Mucosa of stomach (tissue), 1 donor: Measurements from ENCODE around the gene SPIB.

Experiments used
- H3K27me3 ChIP-seq: one replicate; pipeline ENCODE4 v1.7.0; 2013; ENCODE audit warnings: mild to moderate bottlenecking, low read length; ENCODE audit not compliant: control insufficient read depth, insufficient read depth
- H3K36me3 ChIP-seq: one replicate; pipeline ENCODE4 v1.7.0; 2013; ENCODE audit warnings: low read length; ENCODE audit not compliant: control insufficient read depth, insufficient read depth
- H3K4me1 ChIP-seq: one replicate; pipeline ENCODE4 v1.7.0; 2013; ENCODE audit warnings: mild to moderate bottlenecking, low read length; ENCODE audit not compliant: control insufficient read depth, insufficient read depth
- H3K4me3 ChIP-seq: one replicate; pipeline ENCODE4 v1.7.0; 2013; ENCODE audit warnings: low read length
- H3K9ac ChIP-seq: one replicate; pipeline ENCODE4 v1.7.0; 2013; ENCODE audit warnings: mild to moderate bottlenecking, low read length, moderate library complexity
- H3K9me3 ChIP-seq: one replicate; pipeline ENCODE4 v1.7.0; 2013; ENCODE audit warnings: mild to moderate bottlenecking, low read length, moderate library complexity; ENCODE audit not compliant: control insufficient read depth
- donor health status: Pancreatic carcinoma.

The SPIB gene

DNA sequence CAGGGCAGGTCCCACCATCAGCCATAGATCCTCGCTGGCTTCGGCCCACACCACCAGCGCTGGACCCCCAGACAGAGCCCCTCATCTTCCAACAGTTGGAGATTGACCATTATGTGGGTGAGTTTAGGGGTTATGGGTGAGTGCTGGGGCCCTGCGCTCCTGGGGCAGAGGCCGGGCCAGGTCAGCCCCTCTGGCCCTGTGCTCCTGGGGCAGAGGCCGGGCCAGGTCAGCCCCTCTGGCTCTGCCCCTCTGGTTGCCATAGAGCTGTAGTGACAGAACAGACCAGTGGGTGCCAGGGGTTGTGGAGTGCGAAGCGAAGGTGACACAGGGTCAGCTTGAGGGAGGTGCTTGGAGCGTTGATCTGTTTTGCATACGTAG lies 19.4 kb upstream of the SPIB start:
- no peak overlapping the region for H3K9ac ChIP-seq
- no peaks in the 10 kb centered on the region for H3K4me1 ChIP-seq
- H3K27me3 ChIP-seq: no peaks in the 10 kb centered on the region
- H3K4me3 ChIP-seq: no peak overlapping the region
- H3K36me3 ChIP-seq: no peaks in the 10 kb centered on the region
- H3K9me3 ChIP-seq: no peaks in the 10 kb centered on the region

DNA sequence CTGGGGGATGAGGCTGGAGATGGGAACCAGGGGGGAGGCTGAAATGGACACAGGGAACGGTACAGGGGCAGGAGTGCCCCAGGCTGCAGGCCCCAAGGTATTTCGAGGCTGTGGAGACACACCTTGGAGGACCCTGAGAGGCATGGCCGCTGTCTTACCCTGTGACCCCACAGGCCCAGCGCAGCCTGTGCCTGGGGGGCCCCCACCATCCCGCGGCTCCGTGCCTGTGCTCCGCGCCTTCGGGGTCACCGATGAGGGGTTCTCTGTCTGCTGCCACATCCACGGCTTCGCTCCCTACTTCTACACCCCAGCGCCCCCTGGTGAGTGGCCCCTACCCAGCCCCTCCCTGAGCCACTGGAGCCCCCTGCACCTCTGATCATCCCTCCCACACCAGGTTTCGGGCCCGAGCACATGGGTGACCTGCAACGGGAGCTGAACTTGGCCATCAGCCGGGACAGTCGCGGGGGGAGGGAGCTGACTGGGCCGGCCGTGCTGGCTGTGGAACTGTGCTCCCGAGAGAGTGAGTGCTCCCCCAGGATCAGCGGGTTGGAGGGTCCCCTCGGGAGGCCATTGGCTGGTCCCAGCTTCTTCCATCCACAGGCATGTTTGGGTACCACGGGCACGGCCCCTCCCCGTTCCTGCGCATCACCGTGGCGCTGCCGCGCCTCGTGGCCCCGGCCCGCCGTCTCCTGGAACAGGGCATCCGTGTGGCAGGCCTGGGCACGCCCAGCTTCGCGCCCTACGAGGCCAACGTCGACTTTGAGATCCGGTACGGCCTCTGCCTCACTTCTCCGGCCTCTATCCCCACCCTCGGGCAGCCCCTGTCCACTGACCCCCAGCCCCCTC lies 16.9 kb upstream of the SPIB start:
- no peak overlapping the region for H3K9ac ChIP-seq
- no peaks in the 10 kb centered on the region for H3K36me3 ChIP-seq
- H3K4me3 ChIP-seq: no peak overlapping the region
- H3K27me3 ChIP-seq: no peaks in the 10 kb centered on the region
- H3K4me1 ChIP-seq: no peaks in the 10 kb centered on the region
- H3K9me3 ChIP-seq: no peaks in the 10 kb centered on the region

DNA sequence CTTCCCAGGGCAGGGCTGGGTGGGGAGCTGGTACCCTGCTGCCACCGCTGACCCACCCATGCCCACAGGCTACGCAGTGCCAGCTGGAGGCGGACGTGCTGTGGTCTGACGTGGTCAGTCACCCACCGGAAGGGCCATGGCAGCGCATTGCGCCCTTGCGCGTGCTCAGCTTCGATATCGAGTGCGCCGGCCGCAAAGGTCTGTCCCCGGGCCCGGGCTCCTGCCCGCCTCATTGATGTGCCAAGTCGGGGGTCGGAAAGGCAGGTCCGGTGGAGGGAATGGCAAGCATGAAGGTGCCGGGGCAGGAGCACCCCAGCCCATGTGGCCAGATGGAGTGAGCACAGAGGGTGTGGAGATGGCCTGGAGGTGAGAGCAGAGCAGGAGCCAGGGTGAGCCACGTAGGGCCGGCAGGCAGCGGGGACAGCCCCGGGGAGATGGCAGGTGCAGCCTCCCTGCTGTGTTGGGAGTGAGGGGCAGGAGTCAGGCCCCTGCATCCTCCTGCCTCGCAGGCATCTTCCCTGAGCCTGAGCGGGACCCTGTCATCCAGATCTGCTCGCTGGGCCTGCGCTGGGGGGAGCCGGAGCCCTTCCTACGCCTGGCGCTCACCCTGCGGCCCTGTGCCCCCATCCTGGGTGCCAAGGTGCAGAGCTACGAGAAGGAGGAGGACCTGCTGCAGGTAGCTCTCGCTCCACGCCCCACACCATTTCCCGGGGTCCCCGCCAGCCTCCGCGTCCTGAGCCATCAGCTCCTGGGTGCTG lies 16.0 kb upstream of the SPIB start:
- no peaks in the 10 kb centered on the region for H3K36me3 ChIP-seq
- H3K27me3 ChIP-seq: no peaks in the 10 kb centered on the region
- H3K4me3 ChIP-seq: no peak overlapping the region
- H3K9me3 ChIP-seq: no peaks in the 10 kb centered on the region
- H3K4me1 ChIP-seq: no peaks in the 10 kb centered on the region
- H3K9ac ChIP-seq: no peak overlapping the region

DNA sequence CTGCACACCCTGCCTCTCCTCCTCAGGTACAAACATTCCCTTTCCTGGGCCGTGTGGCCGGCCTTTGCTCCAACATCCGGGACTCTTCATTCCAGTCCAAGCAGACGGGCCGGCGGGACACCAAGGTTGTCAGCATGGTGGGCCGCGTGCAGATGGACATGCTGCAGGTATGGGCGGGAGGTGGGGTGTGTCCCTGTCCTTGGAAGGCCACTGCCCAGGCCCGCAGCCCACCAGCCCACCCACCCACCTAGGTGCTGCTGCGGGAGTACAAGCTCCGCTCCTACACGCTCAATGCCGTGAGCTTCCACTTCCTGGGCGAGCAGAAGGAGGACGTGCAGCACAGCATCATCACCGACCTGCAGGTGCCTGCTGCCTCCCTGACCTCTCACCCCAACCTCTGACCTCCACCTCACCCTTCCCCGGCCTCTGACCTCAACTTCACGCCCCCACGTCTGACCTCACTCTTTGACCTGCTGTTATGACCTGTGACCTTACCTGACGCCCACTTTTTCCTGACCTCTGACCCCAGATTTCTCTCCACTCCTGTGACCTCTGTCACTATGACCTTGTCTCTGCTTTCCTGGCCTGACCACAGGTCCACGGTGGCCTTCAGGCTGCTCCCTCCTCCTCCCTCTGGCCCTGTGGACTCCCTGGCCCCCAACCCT lies 12.4 kb upstream of the SPIB start:
- no peaks in the 10 kb centered on the region for H3K27me3 ChIP-seq
- no peaks in the 10 kb centered on the region for H3K4me1 ChIP-seq
- H3K36me3 ChIP-seq: no peaks in the 10 kb centered on the region
- no peak overlapping the region for H3K9ac ChIP-seq
- H3K4me3 ChIP-seq: no peak overlapping the region
- no peaks in the 10 kb centered on the region for H3K9me3 ChIP-seq

DNA sequence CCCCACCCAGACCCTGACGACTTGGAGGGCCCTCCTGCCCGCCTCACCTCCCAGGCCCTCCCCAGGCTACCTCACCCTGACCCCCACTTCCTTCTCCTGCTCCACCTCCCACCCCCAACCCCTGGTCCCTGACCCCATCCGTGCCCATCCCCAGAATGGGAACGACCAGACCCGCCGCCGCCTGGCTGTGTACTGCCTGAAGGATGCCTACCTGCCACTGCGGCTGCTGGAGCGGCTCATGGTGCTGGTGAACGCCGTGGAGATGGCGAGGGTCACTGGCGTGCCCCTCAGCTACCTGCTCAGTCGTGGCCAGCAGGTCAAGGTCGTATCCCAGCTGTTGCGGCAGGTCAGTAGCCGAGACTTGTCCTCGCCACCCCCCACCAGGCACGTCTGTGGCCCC lies 11.9 kb upstream of the SPIB start:
- H3K27me3 ChIP-seq: no peaks in the 10 kb centered on the region
- no peaks in the 10 kb centered on the region for H3K4me1 ChIP-seq
- no peaks in the 10 kb centered on the region for H3K36me3 ChIP-seq
- H3K9me3 ChIP-seq: no peaks in the 10 kb centered on the region
- no peak overlapping the region for H3K9ac ChIP-seq
- no peak overlapping the region for H3K4me3 ChIP-seq

DNA sequence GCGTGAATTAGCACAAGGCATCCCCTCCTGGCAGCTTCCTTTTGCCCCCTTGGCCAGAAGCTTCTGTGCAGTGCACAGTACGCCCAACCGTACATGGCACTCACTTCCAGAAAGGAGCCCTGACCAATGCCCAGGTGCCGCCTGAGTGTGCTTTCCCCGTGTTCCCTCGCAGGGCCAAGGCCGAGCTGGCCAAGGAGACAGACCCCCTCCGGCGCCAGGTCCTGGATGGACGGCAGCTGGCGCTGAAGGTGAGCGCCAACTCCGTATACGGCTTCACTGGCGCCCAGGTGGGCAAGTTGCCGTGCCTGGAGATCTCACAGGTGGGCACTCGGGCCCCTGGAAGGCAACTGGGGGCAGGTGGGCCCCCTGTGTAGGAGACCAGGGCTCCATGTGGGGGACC lies 9.4 kb upstream of the SPIB start:
- Histone ChIP-seq H3K27me3 (no peaks in the 10 kb centered on the region), H3K9ac (no peak overlapping the region), H3K36me3 (no peaks in the 10 kb centered on the region), H3K9me3 (no peaks in the 10 kb centered on the region), H3K4me1 (no peaks in the 10 kb centered on the region), H3K4me3 (no peak overlapping the region)

DNA sequence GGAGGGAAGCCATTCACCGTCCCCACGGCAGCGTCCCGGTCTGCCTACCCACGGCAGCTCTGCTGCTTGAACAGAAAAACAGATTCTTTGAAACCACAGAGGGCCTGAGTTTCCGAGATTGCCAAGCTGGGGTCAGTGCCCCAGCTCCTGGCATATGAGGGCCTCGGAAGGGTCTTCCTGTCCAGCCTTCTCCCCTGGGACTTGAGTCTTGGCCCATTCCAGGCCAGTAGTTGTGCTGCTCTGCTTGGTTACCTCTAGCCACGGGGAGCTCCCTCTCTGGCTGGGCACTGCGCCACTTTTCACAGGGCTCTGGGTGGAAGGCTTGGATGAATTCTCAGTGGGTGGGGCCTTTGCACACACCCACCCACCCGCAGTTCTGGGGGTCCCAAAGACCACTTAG lies 8.6 kb upstream of the SPIB start:
- Histone ChIP-seq H3K27me3 (no peaks in the 10 kb centered on the region), H3K4me3 (no peak overlapping the region), H3K4me1 (no peaks in the 10 kb centered on the region), H3K9ac (no peak overlapping the region), H3K36me3 (no peaks in the 10 kb centered on the region), H3K9me3 (no peaks in the 10 kb centered on the region)

DNA sequence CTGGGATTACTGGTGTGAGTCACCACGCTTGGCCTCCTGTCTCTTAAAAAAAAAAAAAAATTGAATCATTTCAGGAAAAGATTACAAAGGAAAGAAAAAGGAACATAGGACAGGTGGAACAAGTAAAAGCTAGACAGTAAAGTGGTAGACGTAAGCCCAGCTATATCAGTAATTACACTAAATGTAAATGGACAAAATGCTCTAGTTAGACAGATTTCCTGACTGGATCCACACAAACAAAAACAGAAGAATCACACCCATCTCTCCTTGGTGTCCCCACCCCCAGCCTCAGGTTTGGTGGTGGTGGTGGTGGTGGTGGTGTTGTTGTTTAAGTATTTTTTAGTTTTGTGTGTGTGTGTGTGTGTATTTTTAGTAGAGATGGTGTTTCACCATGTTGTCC lies 6.3 kb upstream of the SPIB start:
- Histone ChIP-seq H3K27me3 (peaks cover 3% of the 10 kb centered on the region), H3K36me3 (no peaks in the 10 kb centered on the region), H3K4me1 (peaks cover 8% of the 10 kb centered on the region), H3K9ac (no peak overlapping the region), H3K4me3 (no peak overlapping the region), H3K9me3 (no peaks in the 10 kb centered on the region)

DNA sequence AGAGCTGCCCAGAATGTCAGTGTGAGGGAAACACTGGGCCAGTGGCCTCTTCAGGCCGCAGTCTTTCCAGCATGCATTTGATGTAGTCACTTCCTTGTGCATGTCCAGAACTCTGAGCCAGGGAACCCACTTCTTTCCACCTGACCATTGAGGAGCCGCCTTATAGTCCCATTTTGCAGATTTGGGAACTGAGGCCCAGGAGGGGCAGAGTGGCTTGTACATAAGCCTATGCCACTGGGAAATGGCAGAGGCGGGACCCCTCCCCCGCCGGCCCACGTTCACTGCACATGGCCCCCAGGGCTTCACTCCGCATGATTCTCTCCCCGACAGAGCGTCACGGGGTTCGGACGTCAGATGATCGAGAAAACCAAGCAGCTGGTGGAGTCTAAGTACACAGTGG lies 5.6 kb upstream of the SPIB start:
- H3K9me3 ChIP-seq: no peaks in the 10 kb centered on the region
- H3K4me3 ChIP-seq: no peak overlapping the region
- H3K4me1 ChIP-seq: peaks cover 8% of the 10 kb centered on the region
- no peak overlapping the region for H3K9ac ChIP-seq
- peaks cover 7% of the 10 kb centered on the region for H3K27me3 ChIP-seq
- no peaks in the 10 kb centered on the region for H3K36me3 ChIP-seq

DNA sequence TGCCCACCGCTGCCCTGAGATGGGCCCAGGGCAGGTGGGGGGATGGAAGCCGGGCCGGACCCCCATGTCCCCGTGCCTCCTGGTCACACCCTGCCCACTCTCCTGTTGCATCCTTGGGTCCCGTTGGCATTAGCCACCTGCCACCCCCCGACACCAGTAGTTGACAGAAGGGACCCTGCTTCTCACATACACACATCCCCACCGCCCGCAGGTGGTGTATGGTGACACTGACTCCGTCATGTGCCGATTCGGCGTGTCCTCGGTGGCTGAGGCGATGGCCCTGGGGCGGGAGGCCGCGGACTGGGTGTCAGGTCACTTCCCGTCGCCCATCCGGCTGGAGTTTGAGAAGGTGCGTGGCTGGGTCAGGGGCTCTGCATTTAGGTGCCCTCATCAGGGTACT lies 5.2 kb upstream of the SPIB start:
- peaks cover 11% of the 10 kb centered on the region for H3K27me3 ChIP-seq
- H3K36me3 ChIP-seq: no peaks in the 10 kb centered on the region
- no peak overlapping the region for H3K9ac ChIP-seq
- no peak overlapping the region for H3K4me3 ChIP-seq
- no peaks in the 10 kb centered on the region for H3K9me3 ChIP-seq
- peaks cover 8% of the 10 kb centered on the region for H3K4me1 ChIP-seq

DNA sequence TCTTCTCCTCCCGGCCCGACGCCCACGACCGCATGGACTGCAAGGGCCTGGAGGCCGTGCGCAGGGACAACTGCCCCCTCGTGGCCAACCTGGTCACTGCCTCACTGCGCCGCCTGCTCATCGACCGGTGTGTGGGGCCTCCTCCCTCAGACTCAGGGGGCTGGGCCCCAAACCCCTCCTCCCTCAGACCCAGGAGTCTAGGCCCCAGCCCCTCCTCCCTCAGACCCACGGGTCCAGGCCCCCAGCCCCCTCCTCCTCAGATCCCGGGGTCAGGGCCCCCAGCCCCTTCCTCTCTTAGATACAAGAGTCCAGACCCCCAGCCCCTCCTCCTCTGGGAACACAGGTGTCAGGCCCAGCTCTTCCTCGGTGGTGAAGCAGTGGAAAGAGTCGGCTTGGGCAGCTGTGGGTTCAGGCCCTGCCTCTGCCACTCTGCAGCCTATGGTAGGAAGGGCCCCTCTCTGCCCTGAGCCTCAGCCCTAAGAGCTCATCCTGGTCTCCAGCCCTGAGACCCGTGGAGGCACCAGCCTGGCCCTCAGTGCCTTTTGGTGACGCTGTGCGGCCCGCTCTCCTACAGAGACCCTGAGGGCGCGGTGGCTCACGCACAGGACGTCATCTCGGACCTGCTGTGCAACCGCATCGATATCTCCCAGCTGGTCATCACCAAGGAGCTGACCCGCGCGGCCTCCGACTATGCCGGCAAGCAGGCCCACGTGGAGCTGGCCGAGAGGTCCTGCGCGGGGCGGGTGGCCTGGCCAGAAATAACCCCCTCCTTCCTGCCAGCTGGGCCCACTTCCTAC lies 3.7 kb upstream of the SPIB start:
- H3K4me1 ChIP-seq: peaks cover 8% of the 10 kb centered on the region
- H3K9me3 ChIP-seq: no peaks in the 10 kb centered on the region
- peaks cover 26% of the 10 kb centered on the region for H3K27me3 ChIP-seq
- H3K36me3 ChIP-seq: no peaks in the 10 kb centered on the region
- no peak overlapping the region for H3K9ac ChIP-seq
- no peak overlapping the region for H3K4me3 ChIP-seq
